Esophagus squamous epithelium (tissue), 4 donors: ENCODE measurements around the gene RHBDD1.

Experiments used
- POLR2A ChIP-seq, 4 donors: fragments of 450-650 bp; IDR thresholded peaks; one replicate each; pipeline ENCODE4 v1.6.1; 2017; ENCODE audit warnings: antibody characterized with exemption in 4 of 4, mild to moderate bottlenecking in 4 of 4, moderate library complexity in 3 of 4
- TF ChIP-seq, protein P1 (sequence below), 6 experiments: fragments of 450-650 bp in 4 of 6; fragments of 200-600 bp in 2 of 6; sonication (generic) in 2 of 6; IDR thresholded peaks; one replicate each; pipeline ENCODE4 v1.5.1; 2016 to 2019; ENCODE audit warnings: antibody characterized with exemption in 6 of 6, mild to moderate bottlenecking in 4 of 6, moderate library complexity in 4 of 6

- TF ChIP-seq, protein P1, sequence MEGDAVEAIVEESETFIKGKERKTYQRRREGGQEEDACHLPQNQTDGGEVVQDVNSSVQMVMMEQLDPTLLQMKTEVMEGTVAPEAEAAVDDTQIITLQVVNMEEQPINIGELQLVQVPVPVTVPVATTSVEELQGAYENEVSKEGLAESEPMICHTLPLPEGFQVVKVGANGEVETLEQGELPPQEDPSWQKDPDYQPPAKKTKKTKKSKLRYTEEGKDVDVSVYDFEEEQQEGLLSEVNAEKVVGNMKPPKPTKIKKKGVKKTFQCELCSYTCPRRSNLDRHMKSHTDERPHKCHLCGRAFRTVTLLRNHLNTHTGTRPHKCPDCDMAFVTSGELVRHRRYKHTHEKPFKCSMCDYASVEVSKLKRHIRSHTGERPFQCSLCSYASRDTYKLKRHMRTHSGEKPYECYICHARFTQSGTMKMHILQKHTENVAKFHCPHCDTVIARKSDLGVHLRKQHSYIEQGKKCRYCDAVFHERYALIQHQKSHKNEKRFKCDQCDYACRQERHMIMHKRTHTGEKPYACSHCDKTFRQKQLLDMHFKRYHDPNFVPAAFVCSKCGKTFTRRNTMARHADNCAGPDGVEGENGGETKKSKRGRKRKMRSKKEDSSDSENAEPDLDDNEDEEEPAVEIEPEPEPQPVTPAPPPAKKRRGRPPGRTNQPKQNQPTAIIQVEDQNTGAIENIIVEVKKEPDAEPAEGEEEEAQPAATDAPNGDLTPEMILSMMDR (IDR thresholded peaks at IDR 0.05) = no peak
- TF ChIP-seq POLR2A (IDR thresholded peaks at IDR 0.05) = no peak
Observed at GRCh38 chr2:226909836-226910235, 74.0 kb downstream of the RHBDD1 start.
